ENCODE data around the gene PAPOLA.

PAPOLA gene

GRCh38 chr14:96501740-96502620, at the start of gene PAPOLA:
Gene PAPOLA, plus strand, starts transcription at chr14:96502382. Its CDS starts 211 bp downstream, at chr14:96502593.
- no peaks in the 10 kb centered on the region for H3K9me2 ChIP-seq (replicated peaks; ENCODE audit: low read depth, low read length)
- H3K27me3 ChIP-seq (ENCODE audit: insufficient read depth, low read length, poor library complexity, severe bottlenecking) = no peaks in the 10 kb centered on the region
- H4K20me1 ChIP-seq (ENCODE audit: insufficient read depth, low read length, poor library complexity, severe bottlenecking) = peaks cover 44% of the 10 kb centered on the region
- peak within 1 kb of the TSS; percentile 97 for H2AFZ ChIP-seq (ENCODE audit: low read length)
- TF ChIP-seq CTCF (conservative IDR thresholded peaks at IDR 0.05; ENCODE audit: low read length) (peak; percentile 27; the same call in 1 of the 2 replicates), EZH2phosphoT487 (IDR thresholded peaks at IDR 0.05; ENCODE audit: borderline replicate concordance) (no peak)
- H3K4me2 ChIP-seq (ENCODE audit: low read depth, low read length, poor library complexity, severe bottlenecking) = peak within 1 kb of the TSS; percentile 96
- peak within 1 kb of the TSS; percentile 88 for H3K4me3 ChIP-seq (ENCODE audit: low read length, poor library complexity, severe bottlenecking)
- H3K36me3 ChIP-seq (ENCODE audit: insufficient read depth, low read length) = no peaks in the 10 kb centered on the region
- peak within 1 kb of the TSS; percentile 92 for H3K9ac ChIP-seq (ENCODE audit: low read depth, low read length, poor library complexity, severe bottlenecking)
- no peaks in the 10 kb centered on the region for H3K9me3 ChIP-seq (ENCODE audit: insufficient read depth, low read depth, low read length)
- H3K79me2 ChIP-seq (ENCODE audit: insufficient read depth, low read length) = peaks cover 59% of the 10 kb centered on the region
- H3F3A ChIP-seq (ENCODE audit: low read depth) = no peaks in the 10 kb centered on the region
- H3K4me1 ChIP-seq (ENCODE audit: insufficient read depth, low read length, poor library complexity, severe bottlenecking) = peaks cover 38% of the 10 kb centered on the region

GRCh38 chr14:96452684-96453083, 49.5 kb upstream of the PAPOLA start:
- H3K4me2 ChIP-seq (ENCODE audit: low read depth, low read length, poor library complexity, severe bottlenecking) = no peak overlapping the region
- H3K9me2 ChIP-seq (replicated peaks; ENCODE audit: low read depth, low read length) = no peaks in the 10 kb centered on the region
- no peaks in the 10 kb centered on the region for H3K36me3 ChIP-seq (ENCODE audit: insufficient read depth, low read length)
- no peaks in the 10 kb centered on the region for H3K9me3 ChIP-seq (ENCODE audit: insufficient read depth, low read depth, low read length)
- H3K9ac ChIP-seq (ENCODE audit: low read depth, low read length, poor library complexity, severe bottlenecking) = no peak overlapping the region
- no peaks in the 10 kb centered on the region for H3F3A ChIP-seq (ENCODE audit: low read depth)
- TF ChIP-seq CTCF (conservative IDR thresholded peaks at IDR 0.05; ENCODE audit: low read length) (no peak), EZH2phosphoT487 (IDR thresholded peaks at IDR 0.05; ENCODE audit: borderline replicate concordance) (no peak)
- H3K4me1 ChIP-seq (ENCODE audit: insufficient read depth, low read length, poor library complexity, severe bottlenecking) = no peaks in the 10 kb centered on the region
- H3K79me2 ChIP-seq (ENCODE audit: insufficient read depth, low read length) = no peaks in the 10 kb centered on the region
- no peak overlapping the region for H3K4me3 ChIP-seq (ENCODE audit: low read length, poor library complexity, severe bottlenecking)
- no peaks in the 10 kb centered on the region for H4K20me1 ChIP-seq (ENCODE audit: insufficient read depth, low read length, poor library complexity, severe bottlenecking)
- no peak overlapping the region for H2AFZ ChIP-seq (ENCODE audit: low read length)
- no peaks in the 10 kb centered on the region for H3K27me3 ChIP-seq (ENCODE audit: insufficient read depth, low read length, poor library complexity, severe bottlenecking)

- H3K4me1 ChIP-seq (ENCODE audit: insufficient read depth, low read length, poor library complexity, severe bottlenecking) = no peaks in the 10 kb centered on the region
- TF ChIP-seq EZH2phosphoT487 (IDR thresholded peaks at IDR 0.05; ENCODE audit: borderline replicate concordance) (no peak), CTCF (conservative IDR thresholded peaks at IDR 0.05; ENCODE audit: low read length) (no peak)
These were observed 46.6 kb upstream of the PAPOLA start for GRCh38 chr14:96455588-96455987.

More at GRCh38 chr14:96455588-96455987, 46.6 kb upstream of the PAPOLA start:
- Histone ChIP-seq H3K4me3 (ENCODE audit: low read length, poor library complexity, severe bottlenecking) (no peak overlapping the region), H3K9ac (ENCODE audit: low read depth, low read length, poor library complexity, severe bottlenecking) (no peak overlapping the region), H3F3A (ENCODE audit: low read depth) (no peaks in the 10 kb centered on the region), H3K36me3 (ENCODE audit: insufficient read depth, low read length) (no peaks in the 10 kb centered on the region), H3K9me2 (replicated peaks; ENCODE audit: low read depth, low read length) (no peaks in the 10 kb centered on the region), H3K9me3 (ENCODE audit: insufficient read depth, low read depth, low read length) (no peaks in the 10 kb centered on the region), H3K79me2 (ENCODE audit: insufficient read depth, low read length) (no peaks in the 10 kb centered on the region), H3K4me2 (ENCODE audit: low read depth, low read length, poor library complexity, severe bottlenecking) (no peak overlapping the region), H2AFZ (ENCODE audit: low read length) (no peak overlapping the region), H4K20me1 (ENCODE audit: insufficient read depth, low read length, poor library complexity, severe bottlenecking) (no peaks in the 10 kb centered on the region), H3K27me3 (ENCODE audit: insufficient read depth, low read length, poor library complexity, severe bottlenecking) (no peaks in the 10 kb centered on the region)
